Parathyroid adenoma (tissue), 2 donors: ENCODE measurements around the gene NHS.

Source experiments
- H2AFZ ChIP-seq: fragments of 300-600 bp; sonication (generic); one replicate; pipeline ENCODE4 v1.7.0; 2017; ENCODE audit warnings: antibody characterized with exemption, mild to moderate bottlenecking
- H3K27ac ChIP-seq: fragments of 300-600 bp; sonication (generic); one replicate; pipeline ENCODE4 v1.7.0; 2017
- H3K27me3 ChIP-seq: fragments of 300-600 bp; sonication (generic); one replicate; pipeline ENCODE4 v1.7.0; 2017; ENCODE audit warnings: low read length; ENCODE audit not compliant: control insufficient read depth, insufficient read depth
- H3K36me3 ChIP-seq: fragments of 300-600 bp; sonication (generic); one replicate; pipeline ENCODE4 v1.7.0; 2017; ENCODE audit warnings: low read length; ENCODE audit not compliant: control insufficient read depth, insufficient read depth
- H3K4me1 ChIP-seq: fragments of 300-600 bp; sonication (generic); one replicate; pipeline ENCODE4 v1.7.0; 2017; ENCODE audit warnings: control low read depth
- H3K4me2 ChIP-seq: fragments of 300-600 bp; sonication (generic); one replicate; pipeline ENCODE4 v1.7.0; 2017; ENCODE audit warnings: low read length
- H3K4me3 ChIP-seq: fragments of 300-600 bp; sonication (generic); one replicate; pipeline ENCODE4 v1.7.0; 2017; ENCODE audit warnings: low read depth, low read length
- H3K79me2 ChIP-seq: fragments of 300-600 bp; sonication (generic); one replicate; pipeline ENCODE4 v1.7.0; 2017; ENCODE audit warnings: control low read depth
- H3K9ac ChIP-seq: fragments of 300-600 bp; sonication (generic); one replicate; pipeline ENCODE4 v1.7.0; 2017; ENCODE audit warnings: mild to moderate bottlenecking
- H3K9me3 ChIP-seq: fragments of 300-600 bp; sonication (generic); one replicate; pipeline ENCODE4 v1.7.0; 2017; ENCODE audit warnings: low read length; ENCODE audit not compliant: control insufficient read depth
- TF ChIP-seq, protein P1 (sequence below): fragments of 300-600 bp; sonication (generic); IDR thresholded peaks from one replicate; pipeline ENCODE4 v1.7.0; 2017; ENCODE audit warnings: antibody characterized with exemption, mild to moderate bottlenecking
- donor health status: primary hyperparathyroidism.

The NHS gene

DNA sequence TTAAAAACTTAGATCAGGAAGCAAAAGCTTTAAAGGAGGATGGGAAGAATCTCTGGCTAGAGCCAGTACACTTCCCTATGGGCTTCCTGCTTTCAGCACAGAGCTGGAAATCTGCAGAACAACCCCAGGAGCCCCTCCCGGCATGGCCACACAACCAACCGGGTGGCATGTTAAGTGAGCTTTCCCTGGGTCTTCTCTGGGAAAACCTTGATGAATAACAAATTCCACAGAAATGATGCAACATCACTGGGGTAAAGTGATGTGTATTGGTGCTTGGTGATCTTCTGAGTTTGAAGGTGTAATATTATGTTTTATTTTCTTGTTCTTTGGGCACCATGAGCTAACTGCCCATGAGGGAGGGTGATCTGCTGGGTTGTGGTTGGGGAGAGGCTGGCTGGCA is 22.1 kb downstream of the NHS start:
- Histone ChIP-seq H3K4me3 (no peak overlapping the region), H2AFZ (no peak overlapping the region), H3K9me3 (no peaks in the 10 kb centered on the region), H3K36me3 (no peaks in the 10 kb centered on the region), H3K27ac (no peak overlapping the region), H3K4me2 (no peak overlapping the region), H3K4me1 (no peaks in the 10 kb centered on the region), H3K27me3 (no peaks in the 10 kb centered on the region), H3K79me2 (no peaks in the 10 kb centered on the region), H3K9ac (no peak overlapping the region)
- TF ChIP-seq, protein P1, sequence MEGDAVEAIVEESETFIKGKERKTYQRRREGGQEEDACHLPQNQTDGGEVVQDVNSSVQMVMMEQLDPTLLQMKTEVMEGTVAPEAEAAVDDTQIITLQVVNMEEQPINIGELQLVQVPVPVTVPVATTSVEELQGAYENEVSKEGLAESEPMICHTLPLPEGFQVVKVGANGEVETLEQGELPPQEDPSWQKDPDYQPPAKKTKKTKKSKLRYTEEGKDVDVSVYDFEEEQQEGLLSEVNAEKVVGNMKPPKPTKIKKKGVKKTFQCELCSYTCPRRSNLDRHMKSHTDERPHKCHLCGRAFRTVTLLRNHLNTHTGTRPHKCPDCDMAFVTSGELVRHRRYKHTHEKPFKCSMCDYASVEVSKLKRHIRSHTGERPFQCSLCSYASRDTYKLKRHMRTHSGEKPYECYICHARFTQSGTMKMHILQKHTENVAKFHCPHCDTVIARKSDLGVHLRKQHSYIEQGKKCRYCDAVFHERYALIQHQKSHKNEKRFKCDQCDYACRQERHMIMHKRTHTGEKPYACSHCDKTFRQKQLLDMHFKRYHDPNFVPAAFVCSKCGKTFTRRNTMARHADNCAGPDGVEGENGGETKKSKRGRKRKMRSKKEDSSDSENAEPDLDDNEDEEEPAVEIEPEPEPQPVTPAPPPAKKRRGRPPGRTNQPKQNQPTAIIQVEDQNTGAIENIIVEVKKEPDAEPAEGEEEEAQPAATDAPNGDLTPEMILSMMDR, result no peak

DNA sequence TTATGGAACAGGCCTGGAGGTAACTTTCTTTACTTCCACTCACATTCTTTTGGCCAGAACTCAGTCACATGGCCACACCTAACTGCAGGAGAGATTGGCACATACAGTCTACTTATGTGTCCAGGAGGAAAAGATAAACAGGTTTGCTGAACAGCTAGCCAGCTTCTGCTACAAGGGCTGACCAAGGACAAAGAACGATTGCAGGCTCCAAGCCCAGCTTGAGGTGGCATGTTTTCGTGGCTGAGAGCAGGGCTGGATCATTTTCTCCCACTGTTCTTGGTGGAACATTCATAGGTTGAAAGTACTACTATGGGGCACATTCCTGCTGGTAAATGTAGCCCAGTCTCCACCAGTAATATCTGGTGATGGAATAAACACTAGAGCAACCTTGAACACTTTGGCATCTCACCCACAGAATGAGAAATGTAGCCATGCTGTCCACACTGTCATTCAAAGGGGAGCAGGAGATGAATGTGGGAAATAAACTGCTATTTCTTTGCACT is 28.2 kb downstream of the NHS start:
- TF ChIP-seq, protein P1, result no peak
- H3K36me3 ChIP-seq, result no peaks in the 10 kb centered on the region
- no peak overlapping the region for H3K4me3 ChIP-seq
- H2AFZ ChIP-seq, result no peak overlapping the region
- no peaks in the 10 kb centered on the region for H3K27me3 ChIP-seq
- H3K4me2 ChIP-seq, result no peak overlapping the region
- no peaks in the 10 kb centered on the region for H3K4me1 ChIP-seq
- H3K9me3 ChIP-seq, result no peaks in the 10 kb centered on the region
- H3K27ac ChIP-seq, result no peak overlapping the region
- no peak overlapping the region for H3K9ac ChIP-seq
- no peaks in the 10 kb centered on the region for H3K79me2 ChIP-seq

DNA sequence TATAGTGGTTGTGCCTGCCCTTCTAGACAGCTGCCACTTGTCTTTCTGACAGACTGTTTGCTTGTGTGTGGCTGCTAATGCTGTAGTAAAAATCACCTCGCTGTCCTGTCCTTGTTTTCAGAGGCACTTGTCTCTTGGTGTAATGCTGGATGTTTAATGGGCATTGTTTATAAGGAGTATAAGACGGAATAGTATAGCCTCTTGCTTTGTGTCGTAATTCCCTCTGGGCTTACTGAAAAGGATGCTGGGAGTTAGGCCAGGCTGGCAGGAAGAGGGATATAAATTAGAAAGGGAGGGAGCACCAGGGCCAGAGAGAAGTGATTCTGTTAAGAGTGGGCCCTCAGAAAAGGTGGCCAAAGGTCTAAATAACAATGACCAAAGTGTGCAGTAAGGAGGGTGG is 29.0 kb downstream of the NHS start:
- no peak overlapping the region for H3K4me3 ChIP-seq
- H3K9me3 ChIP-seq, result no peaks in the 10 kb centered on the region
- no peaks in the 10 kb centered on the region for H3K36me3 ChIP-seq
- no peaks in the 10 kb centered on the region for H3K27me3 ChIP-seq
- no peak overlapping the region for H3K4me2 ChIP-seq
- H3K9ac ChIP-seq, result no peak overlapping the region
- TF ChIP-seq, protein P1, result no peak
- H3K27ac ChIP-seq, result no peak overlapping the region
- H3K4me1 ChIP-seq, result no peaks in the 10 kb centered on the region
- H3K79me2 ChIP-seq, result no peaks in the 10 kb centered on the region
- no peak overlapping the region for H2AFZ ChIP-seq

DNA sequence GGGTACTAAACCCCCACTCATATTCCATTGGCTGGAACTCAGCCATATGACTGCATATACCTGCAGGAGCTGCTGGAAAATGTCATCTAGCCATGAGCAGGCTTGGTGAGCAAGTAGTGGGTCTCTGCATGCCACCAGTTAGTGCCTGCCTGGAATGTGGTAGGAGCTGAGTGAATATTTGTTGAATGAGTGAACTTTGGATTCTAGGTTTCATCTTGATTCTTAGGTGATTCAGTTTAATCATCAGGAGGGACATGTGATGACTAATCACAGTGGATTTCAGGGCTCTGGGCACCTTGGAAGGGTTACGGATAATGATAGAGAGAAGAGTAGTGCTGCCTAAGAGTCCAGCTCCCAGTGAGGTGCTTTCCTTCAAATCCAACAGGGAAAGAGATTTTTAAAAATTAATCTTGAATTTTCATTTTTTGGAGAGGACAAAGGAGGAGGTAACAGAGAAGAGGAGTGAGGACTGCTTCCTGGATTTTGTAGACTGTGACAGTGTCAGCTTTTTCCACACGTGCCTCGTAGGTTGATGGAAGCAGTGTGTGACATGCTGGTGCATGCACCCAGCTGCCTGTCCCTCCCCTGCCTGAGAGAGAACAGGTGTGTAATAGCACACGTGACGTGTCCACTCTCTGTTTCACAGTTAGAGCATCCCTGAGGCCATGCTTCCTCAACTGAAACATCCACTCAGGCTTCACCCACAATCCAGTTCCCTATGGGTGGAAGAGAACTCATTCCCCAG is 30.4 kb downstream of the NHS start:
- Histone ChIP-seq H3K27me3 (no peaks in the 10 kb centered on the region), H3K79me2 (no peaks in the 10 kb centered on the region), H3K4me1 (no peaks in the 10 kb centered on the region), H2AFZ (no peak overlapping the region), H3K27ac (no peak overlapping the region), H3K9me3 (no peaks in the 10 kb centered on the region), H3K9ac (no peak overlapping the region), H3K4me2 (no peak overlapping the region), H3K36me3 (no peaks in the 10 kb centered on the region), H3K4me3 (no peak overlapping the region)
- TF ChIP-seq, protein P1, result no peak
